Measurements from ENCODE around the gene PKLR. TPM values are rescaled to one million over a fixed set of nuclear protein-coding genes. Genes with fewer than 3 reads are reported as not detected.

The PKLR gene
- total RNA-seq, 1 experiment from 2014 or later, result not detected

DNA sequence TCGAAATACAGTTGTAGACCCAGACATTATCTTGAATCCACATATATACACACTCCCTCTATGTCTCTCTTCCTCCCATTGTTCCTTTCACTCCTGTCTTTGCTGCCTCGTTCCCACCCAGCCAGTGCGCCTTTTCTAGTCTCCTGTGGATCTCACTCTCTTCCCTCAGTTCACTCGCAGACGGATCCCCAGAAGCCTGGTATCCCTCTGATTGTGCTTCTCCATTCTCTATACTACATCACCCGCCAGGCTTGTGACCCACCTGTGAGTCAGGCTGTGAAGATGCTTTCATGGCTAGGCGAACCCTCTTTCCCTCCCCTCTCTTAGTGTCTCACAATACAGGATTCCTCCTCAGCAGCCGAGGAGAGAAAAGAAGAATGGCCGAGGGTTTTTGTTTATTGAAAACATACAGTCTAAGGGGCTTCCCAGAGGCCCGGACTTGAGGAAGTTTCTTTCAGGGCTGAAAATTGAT, 22.5 kb downstream of the PKLR start:
- no peak overlapping the region for H3K9ac ChIP-seq (ENCODE audit: extremely low read depth, insufficient read length, low read length)
- TF ChIP-seq, protein P1, sequence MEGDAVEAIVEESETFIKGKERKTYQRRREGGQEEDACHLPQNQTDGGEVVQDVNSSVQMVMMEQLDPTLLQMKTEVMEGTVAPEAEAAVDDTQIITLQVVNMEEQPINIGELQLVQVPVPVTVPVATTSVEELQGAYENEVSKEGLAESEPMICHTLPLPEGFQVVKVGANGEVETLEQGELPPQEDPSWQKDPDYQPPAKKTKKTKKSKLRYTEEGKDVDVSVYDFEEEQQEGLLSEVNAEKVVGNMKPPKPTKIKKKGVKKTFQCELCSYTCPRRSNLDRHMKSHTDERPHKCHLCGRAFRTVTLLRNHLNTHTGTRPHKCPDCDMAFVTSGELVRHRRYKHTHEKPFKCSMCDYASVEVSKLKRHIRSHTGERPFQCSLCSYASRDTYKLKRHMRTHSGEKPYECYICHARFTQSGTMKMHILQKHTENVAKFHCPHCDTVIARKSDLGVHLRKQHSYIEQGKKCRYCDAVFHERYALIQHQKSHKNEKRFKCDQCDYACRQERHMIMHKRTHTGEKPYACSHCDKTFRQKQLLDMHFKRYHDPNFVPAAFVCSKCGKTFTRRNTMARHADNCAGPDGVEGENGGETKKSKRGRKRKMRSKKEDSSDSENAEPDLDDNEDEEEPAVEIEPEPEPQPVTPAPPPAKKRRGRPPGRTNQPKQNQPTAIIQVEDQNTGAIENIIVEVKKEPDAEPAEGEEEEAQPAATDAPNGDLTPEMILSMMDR (conservative IDR thresholded peaks at IDR 0.05), result no peak

More for the DNA sequence above, 22.5 kb downstream of the PKLR start:
- H2AFZ ChIP-seq (ENCODE audit: low read length), result no peak overlapping the region
- H3K56ac ChIP-seq (ENCODE audit: insufficient read length, low read depth, low read length), result no peak overlapping the region
- no peak for DNase-seq
- Mint-ChIP-seq H3K36me3 (ENCODE audit: insufficient read depth in 1 of 3, low read depth in 3 of 3) (peaks cover 1 to 10% (median 4%) of the 10 kb centered on the region in 3 experiments; a peak in 5 of 7 replicates), H3K9me3 (0 out of 5 replicates have a peak, but pooled peaks cover 0 to 2% of the 10 kb centered on the region in 2 experiments), H3K4me1 (peaks cover 25 to 28% of the 10 kb centered on the region in 2 experiments), H3K4me3 (peak overlapping the region; percentile 67 to 83; a peak in 4 of 5 replicates), H3K27me3 (ENCODE audit: low read depth) (peaks cover 4% of the 10 kb centered on the region; the same call in 1 of the 2 replicates), H3K27ac (peak overlapping the region in 2 of 3 experiments; percentile 48 to 78; a peak in 5 of 7 replicates)
- H2AK5ac ChIP-seq (ENCODE audit: insufficient read length, low read length), result no peak overlapping the region
- no peak overlapping the region for H3K14ac ChIP-seq (ENCODE audit: insufficient read depth, low read length)
- H2BK12ac ChIP-seq (ENCODE audit: insufficient read length, low read depth, low read length), result no peak overlapping the region
- H2BK120ac ChIP-seq (ENCODE audit: low read depth, low read length, poor library complexity, severe bottlenecking), result no peak overlapping the region
- H3K79me2 ChIP-seq (ENCODE audit: insufficient read depth, low read length), result no peaks in the 10 kb centered on the region
- H3K4me1 ChIP-seq (ENCODE audit: insufficient read depth, low read length), result peaks cover 6% of the 10 kb centered on the region; the same call in 1 of the 2 replicates
- no peak overlapping the region for H2BK5ac ChIP-seq (ENCODE audit: insufficient read length, low read length)
- no peaks in the 10 kb centered on the region for H3K79me1 ChIP-seq (ENCODE audit: insufficient read depth, low read depth, low read length, poor library complexity, severe bottlenecking)
- no peak overlapping the region for H4K8ac ChIP-seq (replicated peaks; ENCODE audit: insufficient read length, low read depth, low read length)
- no peak overlapping the region for H3T11ph ChIP-seq (ENCODE audit: low read length)
- no peak overlapping the region for H3K27ac ChIP-seq (ENCODE audit: insufficient read length, low read depth, low read length)
- no peaks in the 10 kb centered on the region for H4K20me1 ChIP-seq (ENCODE audit: control insufficient read depth, insufficient read depth, insufficient read length)
- H3K27me3 ChIP-seq (ENCODE audit: insufficient read depth, low read length), result no peaks in the 10 kb centered on the region
- no peak overlapping the region for H4K91ac ChIP-seq (ENCODE audit: insufficient read length, low read depth, low read length)
- H3K9me3 ChIP-seq (ENCODE audit: control insufficient read depth, low read depth, low read length), result no peaks in the 10 kb centered on the region
- no peak overlapping the region for H4K5ac ChIP-seq (ENCODE audit: insufficient read length, low read depth, low read length)
- no CpG with 5 or more reads among the region's 10 CpGs for WGBS (ENCODE audit: extremely low coverage, insufficient read length, low lambda C conversion rate)
- no peak overlapping the region for H3K4ac ChIP-seq (ENCODE audit: low read depth, low read length)
- H2BK20ac ChIP-seq (ENCODE audit: low read depth, low read length, poor library complexity, severe bottlenecking), result no peak overlapping the region
- H3K18ac ChIP-seq (ENCODE audit: insufficient read length, low read depth, low read length), result no peak overlapping the region
- H2BK15ac ChIP-seq (ENCODE audit: low read depth, low read length), result no peak overlapping the region
- peaks cover 13% of the 10 kb centered on the region for H3K23me2 ChIP-seq (ENCODE audit: insufficient read length, low read depth, low read length, poor library complexity, severe bottlenecking)
- no peak overlapping the region for H3K23ac ChIP-seq (ENCODE audit: insufficient read length, low read depth, low read length)
- peak overlapping the region; percentile 26 for H3K4me2 ChIP-seq (ENCODE audit: insufficient read depth, insufficient read length, low read length)
